ENCODE measurements around the gene PGAP6. TPM values are rescaled to one million over a fixed set of nuclear protein-coding genes. Genes with fewer than 3 reads are reported as not detected.
A peak's percentile ranks its signal among the peaks of the same experiment; 100 is the strongest.

The PGAP6 gene
- total and polyA plus RNA-seq, 2 of the 13 experiments (the other 11 are each of a cell fraction or from before 2014, with no cell fraction given), result 52.7 to 136 TPM

DNA sequence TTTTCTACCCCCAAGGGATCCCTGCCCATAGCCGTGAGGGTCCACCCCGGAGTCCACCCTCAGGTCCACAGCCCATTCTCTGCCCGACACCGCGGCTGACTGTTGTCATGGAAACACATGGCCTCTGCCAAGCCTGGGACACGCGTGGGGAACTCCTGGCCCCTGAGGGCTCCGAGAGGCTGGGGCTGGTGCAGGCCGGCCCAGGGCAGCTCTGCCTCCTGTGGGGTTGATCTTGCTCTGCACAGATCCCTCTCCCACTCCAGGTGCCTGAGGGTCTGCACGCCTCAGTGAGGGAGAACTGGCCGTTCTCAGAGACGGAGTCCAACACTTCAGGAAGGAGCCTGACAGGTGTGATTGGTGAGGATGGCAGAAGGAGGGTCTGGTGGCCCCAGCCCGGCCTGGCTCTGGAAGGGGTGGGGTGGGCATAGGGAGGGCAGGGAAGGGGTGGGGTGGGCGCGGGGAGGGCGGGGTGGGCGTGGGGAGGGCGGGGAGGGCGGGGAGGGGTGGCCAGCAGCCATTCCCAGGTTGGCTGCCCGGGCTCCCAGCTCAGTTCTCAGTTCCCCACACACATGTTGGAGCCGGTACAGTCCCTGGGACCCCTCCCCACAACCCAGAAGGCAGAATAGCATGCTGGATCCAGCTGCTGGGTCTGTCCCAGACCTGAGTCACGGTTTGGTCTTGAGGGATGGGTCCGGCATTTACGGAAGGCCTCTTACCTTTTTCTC, 17.9 kb downstream of the PGAP6 start (continued):
- TF ChIP-seq LCORL (IDR thresholded peaks at IDR 0.05), result no peak
- TF ChIP-seq LCORL (CRISPR knock-in tag; IDR thresholded peaks at IDR 0.05), result 0 out of 2 replicates have a peak, but pooled peaks have one; percentile 38
- no peak for TF ChIP-seq RNF219 (CRISPR knock-in tag; IDR thresholded peaks at IDR 0.05)
- no peak for TF ChIP-seq ARNTL (CRISPR knock-in tag; IDR thresholded peaks at IDR 0.05)
- TF ChIP-seq, protein P1, sequence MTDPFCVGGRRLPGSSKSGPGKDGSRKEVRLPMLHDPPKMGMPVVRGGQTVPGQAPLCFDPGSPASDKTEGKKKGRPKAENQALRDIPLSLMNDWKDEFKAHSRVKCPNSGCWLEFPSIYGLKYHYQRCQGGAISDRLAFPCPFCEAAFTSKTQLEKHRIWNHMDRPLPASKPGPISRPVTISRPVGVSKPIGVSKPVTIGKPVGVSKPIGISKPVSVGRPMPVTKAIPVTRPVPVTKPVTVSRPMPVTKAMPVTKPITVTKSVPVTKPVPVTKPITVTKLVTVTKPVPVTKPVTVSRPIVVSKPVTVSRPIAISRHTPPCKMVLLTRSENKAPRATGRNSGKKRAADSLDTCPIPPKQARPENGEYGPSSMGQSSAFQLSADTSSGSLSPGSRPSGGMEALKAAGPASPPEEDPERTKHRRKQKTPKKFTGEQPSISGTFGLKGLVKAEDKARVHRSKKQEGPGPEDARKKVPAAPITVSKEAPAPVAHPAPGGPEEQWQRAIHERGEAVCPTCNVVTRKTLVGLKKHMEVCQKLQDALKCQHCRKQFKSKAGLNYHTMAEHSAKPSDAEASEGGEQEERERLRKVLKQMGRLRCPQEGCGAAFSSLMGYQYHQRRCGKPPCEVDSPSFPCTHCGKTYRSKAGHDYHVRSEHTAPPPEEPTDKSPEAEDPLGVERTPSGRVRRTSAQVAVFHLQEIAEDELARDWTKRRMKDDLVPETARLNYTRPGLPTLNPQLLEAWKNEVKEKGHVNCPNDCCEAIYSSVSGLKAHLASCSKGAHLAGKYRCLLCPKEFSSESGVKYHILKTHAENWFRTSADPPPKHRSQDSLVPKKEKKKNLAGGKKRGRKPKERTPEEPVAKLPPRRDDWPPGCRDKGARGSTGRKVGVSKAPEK (CRISPR knock-in tag; IDR thresholded peaks at IDR 0.05; ENCODE audit: borderline replicate concordance), result 0 out of 2 replicates have a peak, but pooled peaks have one; percentile 29
- TF ChIP-seq RXRA (CRISPR knock-in tag; IDR thresholded peaks at IDR 0.05), result no peak
- TF ChIP-seq, protein P2, sequence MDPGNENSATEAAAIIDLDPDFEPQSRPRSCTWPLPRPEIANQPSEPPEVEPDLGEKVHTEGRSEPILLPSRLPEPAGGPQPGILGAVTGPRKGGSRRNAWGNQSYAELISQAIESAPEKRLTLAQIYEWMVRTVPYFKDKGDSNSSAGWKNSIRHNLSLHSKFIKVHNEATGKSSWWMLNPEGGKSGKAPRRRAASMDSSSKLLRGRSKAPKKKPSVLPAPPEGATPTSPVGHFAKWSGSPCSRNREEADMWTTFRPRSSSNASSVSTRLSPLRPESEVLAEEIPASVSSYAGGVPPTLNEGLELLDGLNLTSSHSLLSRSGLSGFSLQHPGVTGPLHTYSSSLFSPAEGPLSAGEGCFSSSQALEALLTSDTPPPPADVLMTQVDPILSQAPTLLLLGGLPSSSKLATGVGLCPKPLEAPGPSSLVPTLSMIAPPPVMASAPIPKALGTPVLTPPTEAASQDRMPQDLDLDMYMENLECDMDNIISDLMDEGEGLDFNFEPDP (CRISPR knock-in tag; conservative IDR thresholded peaks at IDR 0.05), result 0 out of 2 replicates have a peak, but pooled peaks have one; percentile 74
- TF ChIP-seq, protein P3, sequence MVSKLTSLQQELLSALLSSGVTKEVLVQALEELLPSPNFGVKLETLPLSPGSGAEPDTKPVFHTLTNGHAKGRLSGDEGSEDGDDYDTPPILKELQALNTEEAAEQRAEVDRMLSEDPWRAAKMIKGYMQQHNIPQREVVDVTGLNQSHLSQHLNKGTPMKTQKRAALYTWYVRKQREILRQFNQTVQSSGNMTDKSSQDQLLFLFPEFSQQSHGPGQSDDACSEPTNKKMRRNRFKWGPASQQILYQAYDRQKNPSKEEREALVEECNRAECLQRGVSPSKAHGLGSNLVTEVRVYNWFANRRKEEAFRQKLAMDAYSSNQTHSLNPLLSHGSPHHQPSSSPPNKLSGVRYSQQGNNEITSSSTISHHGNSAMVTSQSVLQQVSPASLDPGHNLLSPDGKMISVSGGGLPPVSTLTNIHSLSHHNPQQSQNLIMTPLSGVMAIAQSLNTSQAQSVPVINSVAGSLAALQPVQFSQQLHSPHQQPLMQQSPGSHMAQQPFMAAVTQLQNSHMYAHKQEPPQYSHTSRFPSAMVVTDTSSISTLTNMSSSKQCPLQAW (CRISPR knock-in tag; IDR thresholded peaks at IDR 0.05), result 0 out of 2 replicates have a peak, but pooled peaks have one; percentile 26
- no peak for TF ChIP-seq E2F5 (CRISPR knock-in tag; conservative IDR thresholded peaks at IDR 0.05)
- 0 out of 4 replicates have a peak, but pooled peaks of 1 of the 2 experiments have one; percentile 13 for TF ChIP-seq HMGXB4 (CRISPR knock-in tag; IDR thresholded peaks at IDR 0.05; ENCODE audit: borderline replicate concordance in 1 of 2, low read depth in 1 of 2)
- TF ChIP-seq NR2F1 (CRISPR knock-in tag; IDR thresholded peaks at IDR 0.05), result no peak
- peak in 1 of 2 experiments; percentile 29; a peak in 1 of 4 replicates for TF ChIP-seq POLR2A (IDR thresholded peaks at IDR 0.05; ENCODE audit: insufficient read depth in 1 of 2, low read depth in 2 of 2, low read length in 2 of 2)
- TF ChIP-seq RARA (CRISPR knock-in tag; IDR thresholded peaks at IDR 0.05), result 0 out of 2 replicates have a peak, but pooled peaks have one; percentile 3
- TF ChIP-seq, protein P4, sequence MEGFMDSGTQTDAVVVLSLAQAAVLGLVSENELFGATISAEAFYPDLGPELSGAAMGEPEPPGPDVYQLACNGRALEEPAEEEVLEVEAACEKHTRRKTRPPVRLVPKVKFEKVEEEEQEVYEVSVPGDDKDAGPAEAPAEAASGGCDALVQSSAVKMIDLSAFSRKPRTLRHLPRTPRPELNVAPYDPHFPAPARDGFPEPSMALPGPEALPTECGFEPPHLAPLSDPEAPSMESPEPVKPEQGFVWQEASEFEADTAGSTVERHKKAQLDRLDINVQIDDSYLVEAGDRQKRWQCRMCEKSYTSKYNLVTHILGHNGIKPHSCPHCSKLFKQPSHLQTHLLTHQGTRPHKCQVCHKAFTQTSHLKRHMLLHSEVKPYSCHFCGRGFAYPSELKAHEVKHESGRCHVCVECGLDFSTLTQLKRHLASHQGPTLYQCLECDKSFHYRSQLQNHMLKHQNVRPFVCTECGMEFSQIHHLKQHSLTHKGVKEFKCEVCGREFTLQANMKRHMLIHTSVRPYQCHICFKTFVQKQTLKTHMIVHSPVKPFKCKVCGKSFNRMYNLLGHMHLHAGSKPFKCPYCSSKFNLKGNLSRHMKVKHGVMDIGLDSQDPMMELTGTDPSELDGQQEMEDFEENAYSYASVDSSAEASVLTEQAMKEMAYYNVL (CRISPR knock-in tag; IDR thresholded peaks at IDR 0.05; ENCODE audit: borderline replicate concordance), result no peak
